SU-DHL-6 (cell line): Measurements from ENCODE around the gene TMEM131.

ENCODE experiments used
- CTCF ChIP-seq: fragments of 200-600 bp; sonication (generic); IDR thresholded peaks from one replicate; pipeline ENCODE4 v1.5.1; 2017; ENCODE audit warnings: antibody characterized with exemption, mild to moderate bottlenecking, low read length, moderate library complexity; ENCODE audit not compliant: insufficient read depth, poor library complexity, severe bottlenecking
- EZH2phosphoT487 ChIP-seq: fragments of 200-600 bp; sonication (generic), shearing (Covaris generic); conservative IDR thresholded peaks from 2 replicates; pipeline ENCODE4 v1.6.1; 2018; ENCODE audit warnings: mild to moderate bottlenecking, antibody characterized with exemption, low read length, moderate library complexity, mixed read lengths

GRCh38 chr2:98027538-98027937 is 31.8 kb upstream of the TMEM131 start:
- TF ChIP-seq CTCF: no peak
- no peak for TF ChIP-seq EZH2phosphoT487
